Ascending aorta (tissue), 2 donors: ENCODE measurements around the gene TRMT112. TPM values are rescaled to one million over a fixed set of nuclear protein-coding genes. Genes with fewer than 3 reads are reported as not detected.

Experiments used
- DNase-seq, 2 donors: peaks; one replicate each; pipeline ENCODE4 v3.0.0-alpha.2; 2019; ENCODE audit warnings: low spot score in 2 of 2
- H3K27ac ChIP-seq, 2 donors: fragments of 200-600 bp; sonication (generic); one replicate each; pipeline ENCODE4 v1.5.1; 2016 to 2017; ENCODE audit warnings: mild to moderate bottlenecking in 1 of 2
- H3K27me3 ChIP-seq: fragments of 200-600 bp; sonication (generic); one replicate; pipeline ENCODE4 v1.5.1; 2017
- H3K36me3 ChIP-seq, 2 donors: fragments of 200-600 bp; sonication (generic); one replicate each; pipeline ENCODE4 v1.5.1; 2016
- H3K4me1 ChIP-seq, 2 donors: fragments of 200-600 bp; sonication (generic); one replicate each; pipeline ENCODE4 v1.5.1; 2016 to 2017; ENCODE audit warnings: mild to moderate bottlenecking in 1 of 2
- H3K4me3 ChIP-seq, 2 donors: fragments of 200-600 bp; sonication (generic); one replicate each; pipeline ENCODE4 v1.5.1; 2016 to 2017; ENCODE audit warnings: mild to moderate bottlenecking in 1 of 2
- H3K9me3 ChIP-seq, 2 donors: fragments of 200-600 bp; sonication (generic); one replicate each; pipeline ENCODE4 v1.5.1; 2016
- intact Hi-C: fragments of 100-400 bp; cut with DNase I; formaldehyde crosslinking; loops from one replicate; pipeline ENCODE4 v1.15.1; 2023
- total RNA-seq: library from RNA; depleted of rRNA; stranded (reverse); fragments of >200 nt; gene quantifications from one replicate; pipeline ENCODE4 v1.1.0, GENCODE V29; 2016
- TF ChIP-seq, protein P1 (sequence below), 3 experiments: fragments of 200-600 bp in 2 of 3; fragments of 450-650 bp in 1 of 3; sonication (generic) in 2 of 3; IDR thresholded peaks; one replicate each; pipeline ENCODE4 v1.5.1; 2016 to 2019; ENCODE audit warnings: antibody characterized with exemption in 3 of 3, mild to moderate bottlenecking in 1 of 3, moderate library complexity in 1 of 3

Gene TRMT112
- total RNA-seq, 1 donor from 2014 or later: 384 TPM

DNA sequence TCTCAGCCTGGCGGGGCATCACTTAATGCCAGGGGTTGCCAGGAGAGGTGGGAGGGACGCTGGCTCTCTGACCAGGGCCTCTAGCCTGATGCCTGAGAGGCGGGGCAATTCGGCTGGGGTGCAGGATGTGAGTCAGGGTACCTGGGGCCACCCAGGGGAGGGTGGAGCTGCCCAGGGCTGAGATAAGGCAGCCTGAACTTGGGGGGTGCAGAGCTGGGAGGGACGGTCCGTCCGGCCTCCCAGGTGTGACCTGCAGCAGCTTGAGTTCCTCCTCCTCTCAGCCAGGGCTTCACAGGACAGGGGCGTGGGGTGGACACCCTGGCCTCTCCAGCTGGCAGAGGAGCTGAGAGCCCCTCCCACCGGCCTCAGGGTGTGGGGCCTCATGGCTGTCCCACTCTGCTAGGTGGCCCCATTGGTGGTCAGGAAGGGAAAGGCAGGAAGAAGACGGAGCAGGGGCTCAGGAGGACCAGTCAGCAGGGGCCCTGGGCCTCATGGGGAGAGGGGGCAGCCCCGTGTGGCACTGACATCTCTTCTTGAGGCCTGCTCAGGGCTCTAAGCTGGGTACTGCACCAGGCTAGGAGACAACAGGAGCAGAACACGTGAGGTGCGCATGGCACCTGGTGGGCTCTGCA is 40.7 kb upstream of the TRMT112 start:
- intact Hi-C loops: loop anchor here (2.0 to 5.0 kb wide), 3 partner anchors 53 to 294 kb away; partner anchors contain the start of gene ESRRA
- H3K4me3 ChIP-seq: peak overlapping the region; percentile 75 to 95
- DNase-seq: no peak

DNA sequence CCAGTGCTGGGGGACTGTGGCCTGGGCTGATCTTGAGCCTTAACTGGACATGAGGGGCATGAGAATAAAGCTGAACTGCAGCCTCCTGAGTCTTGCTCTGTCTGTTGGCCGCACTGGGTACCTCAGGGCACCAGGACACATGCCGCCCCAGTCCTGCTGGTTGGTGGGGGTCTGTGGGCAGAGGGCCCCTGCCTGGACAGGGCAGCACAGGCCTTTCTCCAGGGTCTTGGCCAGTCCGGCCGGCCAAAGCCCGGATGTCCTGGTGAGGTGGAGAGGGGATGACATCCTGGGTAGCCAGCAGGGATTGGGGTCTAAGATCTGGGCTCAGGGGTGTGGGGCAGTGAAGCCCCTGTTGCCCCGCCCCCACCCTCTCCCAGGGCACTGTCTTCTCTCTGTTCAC is 40.1 kb upstream of the TRMT112 start:
- intact Hi-C loops: loop anchor here (5.0 kb wide), 1 partner anchor 295 kb away; no protein-coding TSS in a partner anchor

More for the DNA sequence above, 40.7 kb upstream of the TRMT112 start:
- Histone ChIP-seq H3K36me3 (peaks cover 25% of the 10 kb centered on the region in 2 donors), H3K27ac (peak overlapping the region; percentile 84 to 88), H3K27me3 (no peaks in the 10 kb centered on the region), H3K9me3 (no peaks in the 10 kb centered on the region), H3K4me1 (peaks cover 20 to 32% of the 10 kb centered on the region in 2 donors)
- TF ChIP-seq, protein P1, sequence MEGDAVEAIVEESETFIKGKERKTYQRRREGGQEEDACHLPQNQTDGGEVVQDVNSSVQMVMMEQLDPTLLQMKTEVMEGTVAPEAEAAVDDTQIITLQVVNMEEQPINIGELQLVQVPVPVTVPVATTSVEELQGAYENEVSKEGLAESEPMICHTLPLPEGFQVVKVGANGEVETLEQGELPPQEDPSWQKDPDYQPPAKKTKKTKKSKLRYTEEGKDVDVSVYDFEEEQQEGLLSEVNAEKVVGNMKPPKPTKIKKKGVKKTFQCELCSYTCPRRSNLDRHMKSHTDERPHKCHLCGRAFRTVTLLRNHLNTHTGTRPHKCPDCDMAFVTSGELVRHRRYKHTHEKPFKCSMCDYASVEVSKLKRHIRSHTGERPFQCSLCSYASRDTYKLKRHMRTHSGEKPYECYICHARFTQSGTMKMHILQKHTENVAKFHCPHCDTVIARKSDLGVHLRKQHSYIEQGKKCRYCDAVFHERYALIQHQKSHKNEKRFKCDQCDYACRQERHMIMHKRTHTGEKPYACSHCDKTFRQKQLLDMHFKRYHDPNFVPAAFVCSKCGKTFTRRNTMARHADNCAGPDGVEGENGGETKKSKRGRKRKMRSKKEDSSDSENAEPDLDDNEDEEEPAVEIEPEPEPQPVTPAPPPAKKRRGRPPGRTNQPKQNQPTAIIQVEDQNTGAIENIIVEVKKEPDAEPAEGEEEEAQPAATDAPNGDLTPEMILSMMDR (IDR thresholded peaks at IDR 0.05): no peak

DNA sequence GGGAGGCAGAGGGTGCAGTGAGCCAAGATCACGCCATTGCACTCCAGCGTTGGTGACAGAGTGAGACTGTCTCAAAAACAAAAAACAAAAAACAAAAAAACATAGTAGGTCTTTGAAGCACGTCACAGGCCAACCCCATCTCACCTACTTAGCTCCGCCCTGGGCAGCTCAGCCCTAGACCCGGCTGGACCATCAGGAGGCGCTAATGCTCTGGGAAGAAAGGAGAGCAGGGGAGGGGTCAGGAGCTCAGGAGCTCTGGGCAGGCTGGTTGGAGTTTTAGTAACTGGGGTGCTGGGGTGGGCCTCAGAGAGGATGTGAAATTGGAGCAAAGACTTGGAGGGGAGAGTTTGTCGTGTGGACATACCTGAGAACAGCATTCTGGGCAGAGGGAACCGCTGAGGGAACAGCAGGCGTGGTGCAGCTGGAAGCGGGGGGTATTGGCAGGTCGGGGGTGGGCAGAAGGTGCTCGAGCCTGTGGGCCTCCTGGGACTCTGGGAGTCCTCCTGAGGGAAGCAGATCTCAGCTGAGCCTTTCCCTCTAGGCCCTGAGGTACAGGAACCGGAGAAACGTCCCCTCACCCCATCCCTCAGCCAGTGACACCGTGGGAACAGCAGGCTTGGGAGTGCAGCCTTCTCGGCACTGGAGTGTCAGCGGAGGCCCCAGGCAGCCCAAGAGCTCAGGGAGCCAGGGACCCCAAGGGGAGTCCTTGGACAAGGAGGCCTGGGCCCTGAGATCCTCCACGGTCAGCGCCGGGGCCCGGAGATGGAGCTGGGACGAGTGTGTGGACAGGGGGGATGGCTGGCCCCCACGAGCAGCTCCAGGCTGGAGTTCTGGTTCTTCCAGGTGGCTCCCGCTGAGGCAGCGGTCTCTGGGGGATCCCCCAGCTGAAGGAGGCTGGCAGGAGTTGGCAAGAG is 39.4 kb upstream of the TRMT112 start:
- TF ChIP-seq, protein P1 (IDR thresholded peaks at IDR 0.05): peak in 2 of 3 experiments; percentile 13 to 16
- Histone ChIP-seq H3K4me3 (no peak overlapping the region), H3K36me3 (peaks cover 12 to 13% of the 10 kb centered on the region in 2 donors), H3K9me3 (no peaks in the 10 kb centered on the region), H3K27ac (peak overlapping the region in 1 of 2 donors; percentile 88), H3K27me3 (no peaks in the 10 kb centered on the region), H3K4me1 (peaks cover 20 to 32% of the 10 kb centered on the region in 2 donors)
- no peak for DNase-seq
- intact Hi-C loops: loop anchor here (5.0 kb wide), 1 partner anchor 296 kb away; no protein-coding TSS in a partner anchor

More for the DNA sequence above, 40.1 kb upstream of the TRMT112 start:
- no peaks in the 10 kb centered on the region for H3K9me3 ChIP-seq
- peak overlapping the region; percentile 84 to 88 for H3K27ac ChIP-seq
- peaks cover 19 to 20% of the 10 kb centered on the region in 2 donors for H3K36me3 ChIP-seq
- no peak for DNase-seq
- no peaks in the 10 kb centered on the region for H3K27me3 ChIP-seq
- TF ChIP-seq, protein P1 (IDR thresholded peaks at IDR 0.05): no peak
- H3K4me3 ChIP-seq: no peak overlapping the region
- peaks cover 20 to 32% of the 10 kb centered on the region in 2 donors for H3K4me1 ChIP-seq

DNA sequence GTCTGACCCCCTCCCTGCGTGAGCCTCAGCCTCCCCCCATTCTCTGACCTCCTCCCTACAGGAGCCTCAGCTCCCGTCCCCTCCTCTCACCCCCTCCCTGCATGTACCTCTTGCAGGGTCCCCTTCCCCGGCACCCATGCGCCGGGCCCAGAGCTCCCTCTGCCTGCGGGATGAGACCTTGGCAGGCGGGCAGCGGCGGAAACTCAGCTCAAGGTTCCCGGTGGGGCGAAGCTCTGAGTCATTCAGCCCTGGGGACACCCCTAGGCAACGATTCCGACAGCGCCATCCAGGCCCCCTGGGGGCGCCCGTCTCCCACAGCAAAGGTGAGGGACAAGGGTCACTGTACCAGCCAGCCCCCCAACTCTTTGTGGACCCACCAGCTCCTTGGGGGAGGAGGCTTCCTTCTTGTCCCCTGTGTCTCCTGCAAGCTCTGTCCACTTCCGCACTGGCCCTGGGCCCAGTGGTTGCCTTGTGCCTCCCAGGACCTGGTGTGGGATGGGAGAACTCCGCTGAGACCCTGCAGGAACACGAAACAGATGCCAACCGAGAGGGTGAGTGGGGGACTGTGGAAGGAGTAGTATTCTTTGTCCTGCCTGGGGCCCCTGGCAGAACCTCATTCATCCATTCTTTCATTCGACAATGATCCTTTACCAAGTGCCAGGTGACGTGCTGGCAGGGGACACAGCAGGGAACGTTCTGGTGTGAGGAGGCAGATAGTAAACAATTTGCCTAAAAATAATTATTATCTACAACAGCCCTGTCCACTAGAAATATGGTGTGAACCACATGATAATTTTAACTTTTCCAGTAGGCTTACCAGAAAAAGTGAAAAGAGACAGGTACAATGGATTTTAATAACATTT is 38.0 kb upstream of the TRMT112 start:
- Histone ChIP-seq H3K36me3 (no peaks in the 10 kb centered on the region), H3K4me1 (peaks cover 20 to 29% of the 10 kb centered on the region in 2 donors), H3K27me3 (no peaks in the 10 kb centered on the region), H3K9me3 (no peaks in the 10 kb centered on the region), H3K4me3 (peak overlapping the region; percentile 46 to 57), H3K27ac (no peak overlapping the region)
- intact Hi-C loops: loop anchor here (1.0 to 5.0 kb wide), 3 partner anchors 13 to 297 kb away; partner anchors contain the start of gene PRDX5
- DNase-seq: peak; percentile 43 to 89
- TF ChIP-seq, protein P1 (IDR thresholded peaks at IDR 0.05): peak; percentile 74 to 87 (median 83)
